GM10847 (cell line): ENCODE data around the gene WDCP.

Experiments used
- POLR2A ChIP-seq: IDR thresholded peaks from 2 replicates; pipeline ENCODE4 v1.6.1; 2011; ENCODE audit not compliant: insufficient read length; ENCODE audit errors: extremely low read depth

The WDCP gene, protein sequence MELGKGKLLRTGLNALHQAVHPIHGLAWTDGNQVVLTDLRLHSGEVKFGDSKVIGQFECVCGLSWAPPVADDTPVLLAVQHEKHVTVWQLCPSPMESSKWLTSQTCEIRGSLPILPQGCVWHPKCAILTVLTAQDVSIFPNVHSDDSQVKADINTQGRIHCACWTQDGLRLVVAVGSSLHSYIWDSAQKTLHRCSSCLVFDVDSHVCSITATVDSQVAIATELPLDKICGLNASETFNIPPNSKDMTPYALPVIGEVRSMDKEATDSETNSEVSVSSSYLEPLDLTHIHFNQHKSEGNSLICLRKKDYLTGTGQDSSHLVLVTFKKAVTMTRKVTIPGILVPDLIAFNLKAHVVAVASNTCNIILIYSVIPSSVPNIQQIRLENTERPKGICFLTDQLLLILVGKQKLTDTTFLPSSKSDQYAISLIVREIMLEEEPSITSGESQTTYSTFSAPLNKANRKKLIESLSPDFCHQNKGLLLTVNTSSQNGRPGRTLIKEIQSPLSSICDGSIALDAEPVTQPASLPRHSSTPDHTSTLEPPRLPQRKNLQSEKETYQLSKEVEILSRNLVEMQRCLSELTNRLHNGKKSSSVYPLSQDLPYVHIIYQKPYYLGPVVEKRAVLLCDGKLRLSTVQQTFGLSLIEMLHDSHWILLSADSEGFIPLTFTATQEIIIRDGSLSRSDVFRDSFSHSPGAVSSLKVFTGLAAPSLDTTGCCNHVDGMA

DNA sequence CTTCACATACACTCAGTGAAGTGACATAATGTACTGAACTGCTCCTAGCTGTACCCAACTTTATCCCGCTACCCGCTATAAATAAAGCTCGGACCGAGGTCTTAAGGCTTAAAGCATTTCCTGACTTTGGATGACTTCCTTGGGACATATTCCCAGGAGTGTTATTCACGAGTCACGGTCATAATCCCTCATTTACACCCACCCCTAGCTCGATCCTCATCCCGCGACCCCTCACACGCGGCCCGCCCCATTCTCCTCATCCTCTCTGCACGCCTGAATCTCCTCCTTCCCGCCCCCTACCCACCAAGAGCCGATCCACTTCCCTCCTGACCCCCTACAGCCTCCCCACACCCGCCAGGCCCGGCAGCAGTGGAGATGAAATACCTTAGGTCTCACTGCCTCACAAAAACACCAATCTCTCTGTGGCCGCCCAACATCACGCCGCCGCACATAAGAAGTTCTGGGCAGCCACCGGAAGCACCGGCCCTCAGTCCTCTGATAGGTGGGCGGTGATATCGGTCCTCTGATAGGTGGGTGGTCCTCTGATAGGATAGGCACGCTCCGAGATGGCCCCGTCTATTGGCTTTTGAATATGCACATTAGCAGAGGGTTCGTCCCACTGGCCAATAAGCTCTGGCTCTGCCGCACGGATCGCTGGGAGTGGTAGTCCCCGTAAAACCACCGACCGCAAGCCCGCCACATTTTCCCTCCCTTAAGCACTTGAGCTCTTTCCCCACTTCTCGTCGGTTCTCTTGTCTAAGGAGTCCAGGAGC is at the start of gene WDCP:
WDCP (minus strand) TSS at position 462 of the 773 bp plus-strand sequence. CDS start 7,897 bp downstream, outside the sequence.
- peak; percentile 87 for TF ChIP-seq POLR2A

DNA sequence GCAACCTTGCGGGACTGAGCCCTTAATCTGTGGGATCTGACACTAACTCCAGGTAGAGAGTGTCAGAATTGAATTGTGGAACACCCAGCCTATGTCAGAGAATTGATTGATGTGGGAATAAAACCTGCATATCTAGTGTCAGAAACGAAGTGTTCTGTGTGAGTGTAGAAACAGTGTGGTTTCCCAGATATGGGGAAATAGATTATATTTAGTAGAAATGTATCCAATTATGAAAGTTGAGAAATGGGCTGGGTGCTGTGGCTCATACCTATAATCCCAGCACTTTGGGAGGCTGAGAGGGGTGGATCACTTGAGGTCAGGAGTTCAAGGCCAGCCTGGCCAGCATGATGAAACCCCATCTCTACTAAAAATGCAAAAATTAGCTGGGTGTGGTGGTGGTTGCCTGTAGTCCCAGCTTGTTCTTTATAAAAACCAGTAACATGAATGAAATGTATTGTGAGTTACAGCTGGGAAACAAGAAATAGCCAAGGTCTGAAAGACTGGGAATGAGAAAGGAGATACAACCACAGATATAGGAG is 41.7 kb upstream of the WDCP start:
- TF ChIP-seq POLR2A = no peak

DNA sequence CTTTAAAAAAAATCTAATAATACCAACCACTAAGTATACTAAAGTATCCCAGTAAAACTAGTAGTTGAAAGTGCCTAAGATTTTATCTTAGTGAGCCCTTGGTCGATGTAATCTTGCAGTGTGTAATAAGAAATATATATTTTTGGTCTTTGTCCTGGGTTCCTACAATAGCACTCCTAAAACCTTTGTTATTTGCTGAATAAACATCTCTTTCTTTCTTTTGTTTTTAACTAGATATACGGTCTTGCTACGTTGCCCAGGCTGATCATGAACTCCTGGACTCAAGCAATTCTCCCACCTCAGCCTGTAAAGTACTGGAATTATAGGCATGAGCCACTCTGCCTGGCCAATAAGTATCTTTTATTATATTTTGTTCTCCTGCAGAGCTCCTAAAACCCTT is 39.8 kb upstream of the WDCP start:
- no peak for TF ChIP-seq POLR2A

DNA sequence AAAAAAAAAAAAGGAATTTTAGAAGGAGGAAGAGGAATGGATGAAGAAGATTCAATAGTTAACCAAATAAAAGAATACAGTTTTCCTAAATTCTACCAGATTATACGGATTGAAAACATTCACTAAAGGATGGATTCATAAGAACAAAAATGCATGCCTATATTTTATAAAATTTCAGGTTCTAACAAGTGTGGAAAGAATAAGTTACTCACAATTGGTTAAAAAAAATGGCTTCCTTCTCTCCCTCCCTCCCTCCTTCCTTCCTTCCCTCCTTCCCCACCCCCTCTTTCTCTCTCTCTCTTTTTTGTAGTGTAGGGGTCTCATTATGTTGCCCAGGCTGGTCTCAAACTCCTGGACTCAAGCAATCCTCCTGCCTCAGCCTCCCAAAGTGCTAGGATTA is 39.0 kb upstream of the WDCP start:
- TF ChIP-seq POLR2A = no peak

DNA sequence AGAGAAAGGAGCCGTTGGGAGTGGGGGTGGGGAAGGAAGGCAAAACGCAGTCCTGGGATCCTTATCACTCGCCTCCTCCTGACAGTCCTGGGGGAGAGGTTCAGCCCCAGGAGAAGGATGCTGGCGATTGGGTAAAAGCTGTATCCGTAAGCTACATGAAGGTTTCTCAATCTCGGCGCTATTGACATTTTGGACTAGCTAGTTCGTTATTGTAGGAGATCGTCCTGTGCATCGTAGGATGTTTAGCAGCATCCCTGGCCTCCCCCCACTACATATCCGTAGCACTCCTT is 38.0 kb upstream of the WDCP start:
- no peak for TF ChIP-seq POLR2A

DNA sequence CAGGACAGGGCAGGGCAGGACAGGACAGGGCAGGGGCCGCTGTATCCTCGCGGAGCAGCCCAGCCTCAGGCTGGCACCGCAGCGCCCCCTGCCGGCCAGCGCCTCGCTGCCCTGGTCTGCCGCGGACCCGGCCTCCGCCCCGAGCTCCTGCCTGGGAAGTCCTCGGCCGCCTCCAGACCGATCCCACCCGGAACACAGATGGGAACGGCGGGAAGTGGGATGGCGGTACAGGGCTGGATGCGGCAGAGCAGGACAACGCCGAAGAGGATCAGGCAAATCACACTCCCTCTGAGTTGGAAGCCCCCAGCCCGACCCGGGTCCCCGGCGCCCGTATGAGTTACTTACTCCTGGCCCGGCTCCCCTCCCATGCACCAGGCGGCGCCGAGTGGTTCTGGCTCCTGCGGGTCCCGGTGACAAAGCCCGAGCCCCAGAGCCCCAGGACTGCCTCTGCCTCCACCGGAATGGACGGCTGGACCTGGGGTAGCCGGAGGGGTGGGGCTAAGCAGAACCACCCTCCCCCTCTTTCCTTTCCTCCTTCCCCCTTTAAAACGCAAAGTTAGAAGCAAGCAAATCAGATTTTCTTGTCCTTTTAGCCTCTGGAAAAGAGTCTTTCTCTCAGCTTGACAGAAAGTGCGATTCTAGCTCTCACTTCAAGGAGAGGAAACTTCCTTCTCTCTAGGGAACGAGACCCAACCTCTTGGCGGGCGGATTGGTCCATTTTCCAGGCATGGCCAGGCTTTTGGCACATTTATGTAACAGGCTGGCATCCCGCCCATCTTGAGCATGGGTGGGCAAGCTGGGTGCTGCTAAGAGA is 37.4 kb upstream of the WDCP start, which contains the start of gene TP53I3:
TP53I3 (minus strand) TSS at position 449 of the 814 bp plus-strand sequence. CDS start 508 bp downstream, outside the sequence.
- TF ChIP-seq POLR2A = peak; percentile 21

DNA sequence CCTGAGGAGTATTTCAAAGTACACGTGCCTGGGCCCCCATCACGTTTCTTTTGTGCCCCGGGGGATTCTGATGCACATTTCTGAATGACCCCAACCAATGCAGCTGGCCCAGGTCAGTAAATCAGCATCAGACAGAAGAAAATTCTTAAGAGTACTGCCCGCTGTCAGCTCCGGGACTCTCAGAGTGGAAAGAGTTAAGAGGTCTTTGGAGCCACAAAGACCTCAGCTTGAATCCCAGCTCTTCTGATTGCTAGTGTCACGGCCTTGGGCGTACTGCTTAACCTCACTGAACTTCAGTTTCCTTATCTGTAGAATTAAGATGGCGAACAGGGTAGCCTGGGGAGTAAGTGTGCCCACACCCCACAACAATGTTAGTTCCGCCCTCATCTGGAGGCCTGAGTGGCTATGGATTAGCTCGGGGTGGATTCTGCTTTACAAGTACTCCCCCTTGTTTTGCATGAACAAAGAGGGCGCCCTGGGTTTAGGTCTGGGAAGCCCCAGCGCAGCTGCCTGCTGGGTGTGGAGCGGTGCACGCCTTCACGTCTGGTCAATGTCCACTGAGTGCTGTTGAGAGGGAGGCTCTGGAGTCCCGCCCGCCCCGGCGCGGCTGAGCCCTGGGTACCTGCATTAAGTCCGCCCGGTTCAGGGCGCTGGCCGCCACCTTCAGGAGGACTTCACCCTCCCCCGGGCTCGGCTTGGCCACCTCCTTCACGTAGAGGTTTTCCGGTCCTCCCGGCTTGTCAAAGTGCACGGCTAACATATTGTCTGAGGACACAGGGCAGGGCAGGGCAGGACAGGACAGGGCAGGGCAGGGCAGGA is 36.6 kb upstream of the WDCP start:
- peak; percentile 52 for TF ChIP-seq POLR2A

DNA sequence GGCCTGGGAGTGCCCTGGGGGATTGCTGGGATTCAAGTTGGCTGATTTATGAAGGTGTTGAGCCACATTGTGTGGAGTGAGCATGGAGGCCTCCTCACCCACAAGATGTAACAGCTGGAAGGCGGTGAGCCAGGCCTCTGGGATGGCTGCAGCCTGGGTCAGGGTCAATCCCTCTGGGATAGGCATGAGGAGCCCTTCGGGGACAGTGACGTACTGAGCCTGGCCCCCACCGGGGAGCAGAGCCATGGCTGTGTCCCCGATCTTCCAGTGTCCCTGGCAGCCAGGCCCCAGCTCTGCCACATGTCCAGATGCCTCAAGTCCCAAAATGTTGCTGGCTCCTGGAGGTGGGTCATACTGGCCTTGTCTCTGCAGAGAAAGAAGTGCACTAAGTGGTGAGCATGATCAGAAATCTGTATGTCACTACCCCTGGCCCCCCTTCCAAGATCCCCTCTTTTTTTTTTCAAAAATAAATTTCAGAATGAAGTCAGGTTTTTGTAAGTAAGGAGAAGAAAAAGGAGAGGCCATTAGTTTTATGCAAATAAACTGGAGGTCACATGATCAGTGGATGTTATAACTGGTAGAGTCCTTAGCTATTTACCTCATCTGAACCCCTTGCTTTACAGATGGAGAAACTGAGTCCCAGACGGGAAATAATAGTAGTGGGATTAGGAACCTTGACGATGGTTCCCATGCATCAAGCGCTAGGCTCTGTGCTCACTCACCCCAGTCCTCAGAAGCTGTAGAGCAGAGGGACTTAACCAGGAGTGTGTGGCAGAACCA is 35.8 kb upstream of the WDCP start:
- TF ChIP-seq POLR2A = no peak

DNA sequence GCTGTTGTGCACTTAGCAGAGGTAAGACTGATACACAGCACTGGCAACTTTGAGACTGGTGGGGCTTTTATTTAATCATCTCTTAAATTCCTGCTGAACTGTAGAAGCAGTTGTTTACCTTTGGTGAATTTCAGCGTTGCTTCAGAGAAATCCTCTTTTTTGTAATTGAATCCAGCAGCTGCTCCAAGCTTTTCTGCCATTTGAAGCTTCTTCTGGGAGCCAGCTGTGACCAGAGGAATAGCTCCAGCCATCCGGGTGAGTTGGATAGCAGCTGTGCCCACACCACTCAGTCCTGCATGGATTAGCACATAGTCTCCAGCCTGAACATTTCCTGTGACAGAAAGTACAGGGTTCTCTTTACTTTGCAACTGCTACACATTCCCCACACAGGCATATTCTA is 33.5 kb upstream of the WDCP start:
- TF ChIP-seq POLR2A = no peak

DNA sequence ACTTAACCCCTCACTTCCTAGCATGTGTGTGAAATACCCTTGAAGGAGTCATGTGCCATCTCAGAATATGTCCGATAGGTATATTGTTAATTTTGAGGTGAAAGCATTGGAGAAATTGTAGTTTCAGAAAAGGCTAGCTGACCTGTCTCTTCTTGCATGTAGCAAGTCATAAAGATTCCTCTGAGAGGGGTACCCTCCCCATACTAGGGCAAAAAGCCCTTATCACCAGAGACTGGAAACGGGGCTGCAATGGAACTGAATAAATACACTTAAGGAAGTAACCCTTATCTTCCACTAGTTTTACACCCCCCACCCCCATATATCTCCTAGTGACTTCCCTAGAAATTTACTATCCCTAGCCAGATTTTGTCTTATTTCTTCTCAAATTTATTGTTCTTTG is 30.7 kb upstream of the WDCP start:
- TF ChIP-seq POLR2A = no peak

DNA sequence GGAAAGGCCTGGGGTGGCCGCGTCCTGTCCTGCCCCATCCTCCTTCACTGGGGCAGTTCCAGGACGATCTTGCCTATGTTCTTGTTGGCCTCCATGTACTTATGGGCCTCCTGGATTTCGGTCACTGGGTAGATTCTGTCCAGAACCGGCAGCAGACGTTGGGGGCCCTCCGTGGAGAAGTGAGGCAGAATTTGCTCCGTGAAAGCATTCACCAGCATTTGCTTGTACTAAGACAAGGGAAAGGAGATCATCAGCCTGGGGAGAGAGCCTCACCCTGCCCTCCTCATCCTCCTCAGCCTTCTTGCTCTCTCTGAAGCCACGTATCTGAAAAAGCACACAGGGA is 30.3 kb upstream of the WDCP start:
- no peak for TF ChIP-seq POLR2A

DNA sequence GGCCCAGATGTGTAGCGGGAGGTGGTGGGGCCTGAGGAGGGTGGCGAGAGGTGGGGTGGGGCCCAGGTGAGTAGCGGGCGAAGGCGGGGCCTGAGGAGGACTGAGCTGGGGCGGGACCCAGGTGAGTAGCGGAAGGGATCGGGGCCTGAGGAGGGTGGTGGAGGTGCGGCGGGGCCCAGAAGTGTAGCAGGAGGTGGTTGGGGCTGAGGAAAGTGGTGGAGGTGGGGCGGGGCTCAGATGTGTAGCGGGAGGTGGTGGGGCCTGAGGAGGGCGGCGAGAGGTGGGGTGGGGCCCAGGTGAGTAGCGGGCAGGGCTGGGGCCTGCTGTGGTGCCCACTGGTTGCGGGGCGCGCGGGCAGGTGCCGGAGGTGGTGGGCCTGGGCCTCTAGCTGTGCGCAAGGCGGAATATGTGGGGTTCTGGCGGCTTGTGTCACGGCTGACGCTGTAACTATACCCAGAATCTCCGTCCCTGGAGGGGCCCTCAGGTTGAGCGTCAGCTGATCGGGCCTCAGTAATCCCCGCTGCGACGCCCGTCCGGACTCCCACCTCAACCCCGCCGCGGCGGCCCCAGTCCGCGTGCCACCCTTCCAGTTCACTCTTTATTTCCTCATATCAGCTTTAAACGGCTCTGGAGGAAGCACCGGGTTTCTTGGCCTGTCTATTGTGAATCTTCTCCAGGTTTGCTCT is 29.8 kb upstream of the WDCP start:
- TF ChIP-seq POLR2A = no peak
